Skin of body (tissue), 2 donors: ENCODE data around the gene ZC3H13. TPM values are rescaled to one million over a fixed set of nuclear protein-coding genes. Genes with fewer than 3 reads are reported as not detected.

Experiments
- DNase-seq: peaks from one replicate; lab custom pipeline; 2025; lab: John Stamatoyannopoulos, UW
- total RNA-seq: library from RNA; depleted of rRNA; stranded (reverse); fragments of >200 nt; gene quantifications from one replicate; pipeline ENCODE4 v1.2.3, GENCODE V29; 2014

The ZC3H13 gene, protein sequence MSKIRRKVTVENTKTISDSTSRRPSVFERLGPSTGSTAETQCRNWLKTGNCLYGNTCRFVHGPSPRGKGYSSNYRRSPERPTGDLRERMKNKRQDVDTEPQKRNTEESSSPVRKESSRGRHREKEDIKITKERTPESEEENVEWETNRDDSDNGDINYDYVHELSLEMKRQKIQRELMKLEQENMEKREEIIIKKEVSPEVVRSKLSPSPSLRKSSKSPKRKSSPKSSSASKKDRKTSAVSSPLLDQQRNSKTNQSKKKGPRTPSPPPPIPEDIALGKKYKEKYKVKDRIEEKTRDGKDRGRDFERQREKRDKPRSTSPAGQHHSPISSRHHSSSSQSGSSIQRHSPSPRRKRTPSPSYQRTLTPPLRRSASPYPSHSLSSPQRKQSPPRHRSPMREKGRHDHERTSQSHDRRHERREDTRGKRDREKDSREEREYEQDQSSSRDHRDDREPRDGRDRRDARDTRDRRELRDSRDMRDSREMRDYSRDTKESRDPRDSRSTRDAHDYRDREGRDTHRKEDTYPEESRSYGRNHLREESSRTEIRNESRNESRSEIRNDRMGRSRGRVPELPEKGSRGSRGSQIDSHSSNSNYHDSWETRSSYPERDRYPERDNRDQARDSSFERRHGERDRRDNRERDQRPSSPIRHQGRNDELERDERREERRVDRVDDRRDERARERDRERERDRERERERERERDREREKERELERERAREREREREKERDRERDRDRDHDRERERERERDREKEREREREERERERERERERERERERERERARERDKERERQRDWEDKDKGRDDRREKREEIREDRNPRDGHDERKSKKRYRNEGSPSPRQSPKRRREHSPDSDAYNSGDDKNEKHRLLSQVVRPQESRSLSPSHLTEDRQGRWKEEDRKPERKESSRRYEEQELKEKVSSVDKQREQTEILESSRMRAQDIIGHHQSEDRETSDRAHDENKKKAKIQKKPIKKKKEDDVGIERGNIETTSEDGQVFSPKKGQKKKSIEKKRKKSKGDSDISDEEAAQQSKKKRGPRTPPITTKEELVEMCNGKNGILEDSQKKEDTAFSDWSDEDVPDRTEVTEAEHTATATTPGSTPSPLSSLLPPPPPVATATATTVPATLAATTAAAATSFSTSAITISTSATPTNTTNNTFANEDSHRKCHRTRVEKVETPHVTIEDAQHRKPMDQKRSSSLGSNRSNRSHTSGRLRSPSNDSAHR (N-terminal part only)
- total RNA-seq, result 30.0 TPM

DNA sequence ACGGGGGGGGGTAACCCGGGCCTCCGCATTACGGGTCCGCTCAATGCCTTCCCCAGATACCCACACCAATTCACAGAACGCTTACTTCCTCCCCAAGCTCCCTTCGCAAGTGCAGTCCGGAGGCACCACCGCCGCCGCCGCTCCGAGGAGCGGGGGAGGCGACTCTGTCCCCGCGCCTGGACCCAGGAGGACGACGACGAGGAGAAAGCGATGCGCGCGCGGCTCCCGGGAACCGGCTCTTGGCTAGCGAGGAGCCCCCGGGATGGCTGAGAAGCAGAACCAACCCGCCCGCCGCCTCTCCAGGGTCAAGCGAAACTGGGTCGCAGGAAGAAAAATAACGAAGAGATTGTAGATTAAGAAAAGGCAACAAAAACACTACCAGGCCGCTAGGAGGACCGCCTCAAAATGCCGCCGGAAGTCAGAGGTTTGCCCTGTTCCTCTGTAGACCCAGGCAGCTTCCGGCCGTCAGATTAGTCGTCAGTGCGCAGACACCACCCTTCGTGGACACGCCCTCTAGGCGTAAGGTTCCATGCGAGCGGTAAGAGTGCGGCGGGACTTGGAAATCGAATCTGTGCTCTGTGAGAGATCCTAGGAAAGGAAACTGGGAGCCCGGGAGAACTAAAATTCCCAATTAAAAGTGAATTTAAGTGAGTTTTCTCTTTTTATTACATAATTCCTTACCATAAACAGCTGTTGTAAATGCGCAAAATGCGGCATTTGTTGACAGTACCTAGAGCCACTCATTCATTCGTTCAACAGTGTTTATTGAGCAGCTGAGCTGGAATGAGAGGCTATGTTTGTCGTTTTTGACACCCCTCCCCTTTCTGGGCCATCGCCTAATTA lies at the start of gene ZC3H13:
Gene ZC3H13, minus strand, starts transcription at position 428 of the 843 bp plus-strand sequence. CDS start 7,239 bp downstream, outside the sequence.
- peak; percentile 98 for DNase-seq

DNA sequence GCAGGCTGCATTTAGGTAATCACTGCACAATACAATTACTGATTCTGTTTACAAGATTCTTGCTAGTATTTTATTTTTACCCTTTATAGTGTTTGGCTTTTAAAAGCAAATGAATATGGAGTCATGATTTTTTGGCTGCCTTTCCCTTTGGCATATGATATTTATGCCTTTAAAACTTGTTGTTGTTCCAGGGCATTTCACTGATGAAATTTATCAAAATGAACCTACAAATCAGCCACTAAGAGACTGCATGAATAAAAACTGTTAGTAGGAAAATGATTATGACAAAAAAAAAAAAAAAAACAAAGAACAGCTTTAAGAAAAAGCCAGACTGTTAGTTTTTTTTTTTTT lies 49.7 kb upstream of the ZC3H13 start:
- no peak for DNase-seq

DNA sequence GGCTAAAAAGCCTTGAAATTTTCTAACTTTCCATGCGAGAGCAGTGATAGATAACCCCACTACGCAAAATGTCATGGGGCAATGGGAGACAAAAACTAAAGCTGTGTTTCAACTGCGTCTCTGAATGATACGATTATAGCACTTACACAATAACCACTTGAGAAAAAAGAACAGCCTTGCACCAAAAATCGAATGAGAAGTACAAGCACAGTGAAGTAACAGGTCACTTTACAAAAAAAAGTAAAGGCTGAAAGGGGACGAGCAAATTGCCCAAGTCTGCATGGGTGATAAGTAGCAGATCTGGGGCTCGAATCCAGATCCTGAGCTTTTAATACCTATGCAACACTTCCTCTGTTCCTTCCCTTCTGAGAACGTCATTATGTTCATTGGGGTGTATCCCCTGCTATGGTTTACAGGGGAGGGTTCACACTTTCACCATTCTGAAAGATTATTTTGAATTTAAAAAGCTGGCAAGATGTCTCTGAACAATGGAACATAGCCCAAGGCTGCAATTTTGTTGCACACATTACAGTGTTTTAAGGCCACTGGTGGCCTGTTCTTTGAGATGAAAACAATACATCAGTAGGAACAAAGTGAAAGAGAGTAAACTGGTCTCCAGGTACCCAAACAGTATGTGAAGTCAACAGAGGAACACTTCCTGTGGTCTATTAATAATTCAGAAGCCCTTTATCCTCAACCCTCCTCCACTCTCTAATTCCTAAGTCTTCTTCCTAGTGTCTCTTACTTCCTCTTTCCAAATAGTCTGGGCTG lies 49.1 kb upstream of the ZC3H13 start:
- no peak for DNase-seq

DNA sequence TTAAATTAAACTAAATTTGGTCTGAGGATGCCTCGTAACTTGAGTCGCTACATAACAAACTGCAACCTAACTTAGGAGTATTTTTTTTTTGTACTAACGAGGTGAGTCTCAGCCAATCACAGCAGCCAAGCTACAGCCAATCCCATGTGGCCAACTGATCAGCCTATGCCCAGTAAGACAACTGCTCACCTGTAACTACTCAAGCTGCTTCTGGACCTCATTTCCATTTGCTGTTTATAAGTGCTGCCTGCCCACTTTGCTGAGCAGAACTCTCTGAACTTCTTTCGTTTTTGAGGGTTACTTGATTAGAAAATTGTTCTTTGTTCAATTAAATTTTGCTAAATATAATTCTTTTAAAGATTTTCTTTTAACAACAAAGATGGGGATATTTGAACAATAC lies 48.5 kb upstream of the ZC3H13 start:
- no peak for DNase-seq

DNA sequence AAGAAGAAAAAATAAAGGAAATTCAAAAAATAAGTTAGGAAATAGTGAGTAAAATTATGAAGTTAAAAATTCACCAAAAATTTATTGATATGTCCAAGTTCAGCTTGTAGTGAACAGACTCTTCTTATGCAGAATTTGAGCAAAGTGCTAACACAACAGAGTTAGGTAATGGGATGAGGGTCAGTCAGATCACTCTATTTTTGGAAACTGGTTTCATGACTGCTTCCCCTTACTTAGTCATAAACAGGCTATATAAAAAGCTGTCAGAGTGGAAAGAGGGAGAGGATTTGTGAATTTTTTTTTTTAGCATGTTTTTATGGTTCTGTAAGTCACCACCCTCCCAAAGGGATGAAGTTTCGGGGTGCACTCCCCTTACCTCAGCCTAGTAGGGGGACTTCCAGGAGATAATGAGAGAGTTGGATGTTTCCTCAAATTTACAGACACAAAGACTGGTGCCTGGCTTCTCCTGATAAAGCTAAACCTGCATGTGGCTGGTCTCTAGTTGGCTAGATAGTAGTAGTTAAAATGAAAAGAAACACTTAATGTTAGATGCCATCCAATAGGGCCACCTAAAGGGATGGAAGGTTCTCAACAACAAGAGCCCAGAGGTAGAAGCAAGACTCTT lies 47.8 kb upstream of the ZC3H13 start:
- DNase-seq, result no peak

DNA sequence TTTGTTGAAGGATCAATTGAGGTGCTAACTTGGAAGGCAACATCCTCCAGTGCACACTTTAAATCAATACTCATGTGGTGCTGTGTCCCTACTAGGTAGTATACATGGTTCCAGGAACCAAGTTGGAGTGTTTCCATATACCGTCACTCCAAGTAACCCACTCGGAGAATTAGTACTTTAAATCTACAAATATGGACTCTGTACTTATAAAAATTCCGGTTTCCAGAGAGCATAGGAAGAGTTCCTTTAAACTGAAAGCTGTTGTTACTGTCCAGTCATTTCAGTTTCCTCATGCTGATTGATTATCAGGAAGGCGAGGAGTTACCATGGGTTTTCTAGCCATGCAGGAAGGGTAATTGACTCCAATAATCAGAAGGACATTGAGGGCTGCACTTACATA lies 45.1 kb upstream of the ZC3H13 start:
- DNase-seq, result no peak

DNA sequence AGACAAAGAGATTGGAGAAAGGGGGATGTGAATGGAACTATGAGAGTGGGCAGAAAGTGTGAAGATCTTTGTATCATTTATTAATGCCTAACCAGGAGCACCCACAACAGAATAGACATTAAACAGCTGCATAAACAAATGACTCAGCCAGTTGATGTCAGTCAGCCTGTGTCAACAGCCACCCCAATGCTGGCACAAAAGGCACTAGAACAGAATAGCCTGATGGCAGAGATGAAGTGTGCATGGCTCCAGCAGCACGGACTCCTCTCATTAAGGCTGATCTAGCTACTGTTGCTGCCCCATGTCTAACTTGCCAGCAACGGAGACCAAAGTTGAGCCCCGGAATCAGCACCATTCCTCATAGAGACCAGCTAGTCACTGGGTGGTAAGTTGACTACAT lies 44.5 kb upstream of the ZC3H13 start:
- no peak for DNase-seq

DNA sequence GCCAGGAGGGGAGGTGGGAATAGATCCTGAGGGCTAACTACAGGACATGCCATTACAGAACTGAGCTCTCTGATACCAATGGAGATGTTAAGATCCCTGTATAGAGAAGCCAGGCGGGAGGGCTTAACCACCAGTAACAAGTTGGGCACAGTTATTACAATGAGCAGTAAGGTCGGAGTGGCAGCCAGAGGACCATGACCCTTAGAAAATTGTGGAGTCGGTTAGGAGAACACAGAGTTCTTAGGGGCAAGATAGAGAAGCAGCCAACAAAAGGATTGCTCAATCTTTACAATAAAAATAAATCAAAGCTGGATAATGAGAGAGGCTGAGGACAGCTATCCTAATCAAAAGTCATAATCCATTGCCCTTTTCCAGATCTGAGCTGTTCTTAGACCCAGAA lies 41.9 kb upstream of the ZC3H13 start:
- DNase-seq, result no peak

DNA sequence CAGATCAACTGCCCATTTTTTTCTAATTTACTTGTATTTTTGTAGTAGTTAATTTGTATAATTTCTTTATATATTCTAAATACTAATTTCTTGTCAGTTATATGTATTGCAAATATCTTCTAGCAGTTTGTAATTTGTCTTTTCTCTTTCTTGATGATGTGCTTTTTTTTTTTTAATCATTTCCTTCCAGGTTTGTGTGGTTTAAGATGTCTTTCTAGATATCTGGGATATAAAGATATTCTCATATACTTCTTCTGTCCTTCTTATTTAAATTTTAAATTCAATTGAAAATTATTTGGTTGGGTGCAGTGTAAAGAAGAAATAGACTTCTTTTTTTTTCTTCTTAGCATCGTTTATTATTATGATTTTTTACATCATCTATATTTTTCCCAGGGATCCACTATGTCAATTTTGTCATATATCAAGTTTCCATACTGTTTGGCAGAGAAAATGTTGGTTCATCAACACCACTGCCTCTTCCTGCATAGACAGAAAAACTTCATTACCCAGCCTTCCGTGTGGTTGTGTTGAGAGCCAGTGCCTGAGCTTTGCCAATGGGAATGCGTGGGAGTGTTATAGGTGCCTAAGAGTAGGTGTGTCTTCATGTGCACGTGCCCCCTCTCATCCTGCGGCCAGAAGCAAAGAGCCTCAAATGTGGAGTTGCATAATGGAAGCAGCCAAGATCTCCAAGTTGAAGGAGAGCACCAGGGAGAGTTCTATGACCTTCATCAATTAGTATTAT lies 36.4 kb upstream of the ZC3H13 start:
- DNase-seq, result no peak

DNA sequence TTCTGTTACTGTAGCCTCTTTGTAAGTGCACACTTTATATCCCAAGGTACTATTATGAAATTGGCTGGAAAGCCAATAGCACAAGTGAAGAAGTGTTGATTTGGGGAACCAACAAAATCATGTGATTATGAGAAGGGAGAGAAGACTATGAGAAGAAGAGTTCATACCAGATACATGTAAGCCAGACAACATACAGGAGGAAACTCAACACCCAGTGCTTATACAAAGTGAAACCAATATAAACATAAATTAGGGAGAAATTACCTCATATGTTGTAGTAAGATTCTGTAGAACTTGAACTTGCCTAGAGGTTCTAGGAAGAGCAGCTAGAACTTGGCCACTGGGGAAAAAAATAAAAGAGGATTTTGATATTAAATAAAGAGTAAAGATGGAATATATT lies 34.9 kb upstream of the ZC3H13 start:
- DNase-seq, result no peak

DNA sequence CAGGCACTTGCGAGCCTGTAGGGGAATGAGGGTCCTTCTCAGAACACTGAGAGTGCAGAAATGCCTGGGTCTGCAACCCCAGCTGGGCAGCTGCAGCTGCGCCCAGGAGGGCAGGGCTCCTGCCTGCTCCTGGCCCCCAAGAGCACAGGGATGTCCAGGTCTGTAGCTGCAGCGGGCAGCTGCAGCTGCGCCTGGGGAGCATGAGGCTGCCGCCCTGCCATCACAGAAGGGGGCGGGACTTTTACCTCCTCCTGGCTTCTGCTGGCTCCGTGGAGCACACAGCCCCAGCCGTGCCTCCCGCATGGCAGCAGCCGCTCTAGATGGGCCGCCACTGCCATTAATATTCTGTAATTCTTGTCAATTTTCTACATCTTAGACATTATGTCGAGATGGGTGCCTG lies 34.4 kb upstream of the ZC3H13 start:
- DNase-seq, result no peak

DNA sequence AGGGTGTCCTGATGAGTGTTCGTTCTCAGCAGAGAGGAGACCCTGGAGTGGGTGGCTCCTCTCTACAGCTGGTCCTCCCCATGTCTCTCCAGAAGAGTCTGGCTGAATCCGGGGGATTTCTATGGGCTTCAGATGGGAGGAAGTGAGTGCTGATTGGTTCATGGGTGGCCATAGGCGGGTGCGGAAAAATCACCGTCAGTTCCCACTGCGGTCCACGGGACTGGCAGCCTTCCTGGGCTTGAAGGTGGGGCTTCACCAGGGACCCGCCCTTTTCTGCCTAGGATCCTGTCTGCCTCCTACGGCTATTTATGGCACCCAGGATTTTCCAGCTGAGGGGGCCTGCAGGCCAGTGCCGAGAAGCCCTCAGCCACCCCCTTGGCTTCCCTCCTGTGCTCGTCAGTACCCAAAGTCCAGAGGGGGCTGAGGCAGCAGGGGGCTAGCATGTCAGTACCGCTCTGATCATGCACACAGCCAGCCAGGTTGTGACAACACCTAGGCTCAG lies 33.9 kb upstream of the ZC3H13 start:
- DNase-seq, result no peak

DNA sequence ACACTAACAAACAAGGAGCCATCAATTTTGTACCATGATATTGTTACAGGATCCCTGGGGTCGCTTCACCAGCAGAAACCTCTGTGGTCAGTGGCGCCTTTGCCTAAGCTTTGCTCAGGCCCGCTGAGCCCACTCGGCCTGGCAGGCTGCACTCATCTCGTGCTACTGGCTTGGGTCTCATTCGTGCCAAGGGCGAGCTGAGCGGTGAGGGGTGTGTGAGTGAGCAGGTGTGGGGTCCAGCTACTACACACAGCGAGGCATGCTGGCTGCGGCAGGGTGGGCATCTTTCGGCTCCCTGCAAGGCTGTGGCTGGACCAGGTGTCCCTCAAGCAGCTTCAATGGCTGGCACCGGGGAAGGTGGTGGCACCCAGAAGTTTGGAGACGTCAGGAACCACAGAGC lies 33.2 kb upstream of the ZC3H13 start:
- DNase-seq, result no peak

DNA sequence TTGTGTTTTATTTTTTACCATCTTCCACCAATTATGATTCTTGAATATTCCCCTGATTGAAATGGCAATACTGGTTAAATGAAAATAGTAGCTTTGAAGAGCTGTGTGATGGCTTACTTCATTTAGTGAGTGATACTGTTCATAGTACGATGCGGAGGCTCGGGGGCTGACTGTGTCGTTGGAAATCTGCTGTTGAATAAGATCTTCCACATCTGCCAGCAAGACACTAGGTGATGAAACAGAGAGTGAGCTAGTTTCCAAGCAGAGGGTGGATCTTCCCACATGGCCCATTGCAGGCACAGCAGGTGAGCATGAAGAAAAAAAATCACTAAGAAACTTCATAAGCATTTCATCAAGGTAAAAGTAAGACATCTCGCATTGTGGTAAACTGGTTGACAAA lies 29.8 kb upstream of the ZC3H13 start:
- DNase-seq, result no peak

DNA sequence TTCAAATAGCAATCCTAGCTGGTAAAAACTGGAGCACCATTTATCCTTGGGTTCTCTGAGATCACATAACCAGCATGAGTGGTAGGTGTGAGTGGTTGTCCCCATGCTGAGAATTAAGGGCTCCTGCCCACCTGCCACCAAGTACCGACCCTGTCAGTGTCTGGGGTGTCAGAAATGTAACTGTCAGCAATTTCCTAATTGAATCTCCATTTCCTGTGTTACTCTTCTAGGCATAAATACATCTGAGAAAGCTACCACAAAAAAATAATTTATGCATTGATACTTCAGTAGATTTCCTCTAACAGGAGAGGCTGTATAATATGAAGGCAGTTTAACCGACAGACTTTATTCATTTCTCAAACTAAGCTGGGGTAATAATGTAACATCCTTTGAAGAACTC lies 27.2 kb upstream of the ZC3H13 start:
- DNase-seq, result no peak

DNA sequence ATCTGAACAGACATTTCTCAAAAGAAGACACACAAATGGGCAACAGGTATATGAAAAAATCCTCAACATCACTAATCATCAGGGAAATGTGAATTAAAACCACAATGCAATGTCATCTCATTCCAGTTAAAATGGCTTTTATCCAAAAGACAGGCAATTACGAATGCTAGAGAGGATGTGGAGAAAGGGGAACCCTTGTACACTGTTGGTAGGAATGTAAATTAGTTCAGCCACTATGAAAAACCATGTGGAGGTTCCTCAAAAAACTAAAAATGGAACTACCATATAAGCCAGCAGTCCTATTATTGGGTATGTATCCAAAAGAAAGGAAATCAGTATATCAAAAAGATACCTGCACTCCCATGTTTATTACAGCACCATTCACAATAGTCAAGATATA lies 24.7 kb upstream of the ZC3H13 start:
- DNase-seq, result no peak

DNA sequence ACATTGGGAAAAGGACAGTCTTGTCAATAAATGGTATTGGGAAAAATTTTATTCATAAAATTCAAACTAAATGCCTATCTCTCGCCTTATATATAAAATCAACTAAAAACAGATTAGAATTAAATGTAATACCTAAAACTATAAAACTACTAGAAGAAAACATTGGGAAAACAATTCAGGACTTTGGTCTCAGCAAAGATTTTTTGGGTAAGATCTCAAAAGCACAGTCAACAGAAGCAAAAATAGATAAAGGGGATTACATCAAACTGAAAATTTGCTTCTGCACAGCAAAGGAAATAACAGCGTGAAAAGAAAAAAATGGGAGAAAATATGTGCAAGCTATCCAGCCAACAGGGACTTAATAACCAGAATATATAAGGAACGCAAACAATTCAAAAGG lies 24.3 kb upstream of the ZC3H13 start:
- no peak for DNase-seq

DNA sequence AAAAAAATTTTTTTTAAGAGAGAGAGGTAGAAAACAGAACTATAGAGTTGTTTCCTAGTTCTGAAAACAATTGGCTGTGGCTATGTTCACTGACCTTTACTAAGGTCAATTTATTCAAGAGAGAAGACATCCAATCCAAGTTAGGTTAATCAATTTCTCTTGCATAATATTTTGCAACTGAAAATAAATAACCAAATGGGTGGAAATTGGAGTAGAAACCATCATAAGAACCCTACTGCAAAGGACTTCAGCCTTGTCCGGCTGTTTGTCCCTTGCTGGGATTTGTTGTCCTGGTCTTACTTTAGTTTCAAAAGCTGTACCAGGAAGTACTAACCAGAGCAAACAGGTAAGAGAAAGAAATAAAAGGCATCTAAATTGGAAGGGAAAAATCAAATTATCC lies 23.3 kb upstream of the ZC3H13 start:
- DNase-seq, result no peak
